NCI-H1417 treated with DMSO at 0.1 percent for 48 hours (cell line): Measurements from ENCODE around the gene CDK13.
"Not testable (repeated sequence)": the region's sequence is repeated elsewhere in the genome, so short reads cannot be mapped to it uniquely, and the experiment has no call there.

Source experiments
- DNase-seq: peaks from one replicate; lab custom pipeline; 2025; lab: John Stamatoyannopoulos, UW

Gene CDK13

GRCh38 chr7:40147371-40148246 is 197.6 kb downstream of the CDK13 start:
- DNase-seq, result no peak

GRCh38 chr7:40148247-40148580 is 198.2 kb downstream of the CDK13 start:
- DNase-seq, result not testable (repeated sequence)

- no peak for DNase-seq
These were observed 198.6 kb downstream of the CDK13 start for GRCh38 chr7:40148671-40149070.
